Heart left ventricle (tissue), 13 donors: Measurements from ENCODE around the gene WDR33.

Source experiments
- CTCF ChIP-seq, 12 donors: fragments of 200-600 bp; sonication (generic) in 4 of 12; IDR thresholded peaks; one replicate each; pipeline versions ENCODE4 v1.5.0 to v1.8.0; 2018 to 2022; ENCODE audit warnings: antibody characterized with exemption in 12 of 12, mild to moderate bottlenecking in 5 of 12
- POLR2A ChIP-seq, 2 donors: fragments of 450-650 bp; IDR thresholded peaks; one replicate each; pipeline ENCODE4 v1.6.1; 2017; ENCODE audit warnings: antibody characterized with exemption in 2 of 2, mild to moderate bottlenecking in 2 of 2, moderate library complexity in 2 of 2
- donor health status: ischemic (EF 13 %, LVEDD 7.1; RV severe dilation, severe dysfunction).
- donor health status: DM: no; HTN: yes; CAD: no.
- donor health status: DM: no; HTN: no; CAD: no.
- donor health status: ischemic (EF 25% LVEDD 6.9; RV normal size, moderate dysfunction).
- donor health status: ischemic (EF 25% LVEDD 5.7; RV mildly dilated, moderate dysfunction).
- donor health status: ischemic (EF 35%, LVEDD 5.7; RV mildly dilated, moderate dysfunction).
- donor health status: nonischemic (EF 11% LVEDD 7.7; RV severe dilation, severe dysfunction).
- donor health status: DM: yes; HTN: yes; CAD: no.
- donor health status: PGD.
- donor health status: ischemic (EF 29% LVEDD 5.4; RV normal size, mild dysfunction).
- donor health status: nonischemic (EF 23%, LVEDD 6.1; RV moderate dilation, normal function).

- TF ChIP-seq CTCF (IDR thresholded peaks at IDR 0.05) (no peak), POLR2A (IDR thresholded peaks at IDR 0.05) (no peak)
These were observed 51.0 kb downstream of the WDR33 start for GRCh38 chr2:127759931-127760330.
